ENCODE data around the gene NEDD8.
"Not testable (repeated sequence)": the region's sequence is repeated elsewhere in the genome, so short reads cannot be mapped to it uniquely, and the experiment has no call there.

Gene NEDD8

GRCh38 chr14:24219521-24219920, 12.6 kb downstream of the NEDD8 start:
- DNase-seq, result no peak

- DNase-seq, result no peak
Observed at GRCh38 chr14:24219080-24219479, 13.1 kb downstream of the NEDD8 start.

- DNase-seq, result not testable (repeated sequence)
Observed at GRCh38 chr14:24216876-24217275, 15.3 kb downstream of the NEDD8 start.

- DNase-seq, result no peak
Observed at GRCh38 chr14:24216345-24216699, 15.8 kb downstream of the NEDD8 start.

GRCh38 chr14:24215495-24216344, 16.4 kb downstream of the NEDD8 start, which contains the start of gene MDP1:
TSS of gene MDP1 (minus strand) at chr14:24216066. CDS start at chr14:24215955, 111 bp downstream.
- peak; percentile 92 to 95 (median 94) for DNase-seq

- DNase-seq, result no peak
Observed at GRCh38 chr14:24213866-24214662, 18.1 kb downstream of the NEDD8 start.

GRCh38 chr14:24212924-24213865, 19.0 kb downstream of the NEDD8 start, which contains the start of gene CHMP4A:
TSS of gene CHMP4A (minus strand) at chr14:24213488. CDS start at chr14:24213439, 49 bp downstream.
- peak; percentile 98 to 99 (median 99) for DNase-seq

GRCh38 chr14:24211311-24211710, 20.9 kb downstream of the NEDD8 start:
- DNase-seq, result no peak

- no peak for DNase-seq
Observed at GRCh38 chr14:24207625-24208024, 24.5 kb downstream of the NEDD8 start.

- DNase-seq, result no peak
Observed at GRCh38 chr14:24207104-24207551, 25.0 kb downstream of the NEDD8 start.

GRCh38 chr14:24206260-24207103, 25.7 kb downstream of the NEDD8 start:
- no peak for DNase-seq

- DNase-seq, result no peak
Observed at GRCh38 chr14:24204163-24205146, 27.7 kb downstream of the NEDD8 start.

GRCh38 chr14:24203249-24203886, 28.8 kb downstream of the NEDD8 start:
- DNase-seq, result not testable (repeated sequence)

GRCh38 chr14:24202538-24202937, 29.6 kb downstream of the NEDD8 start:
- DNase-seq, result not testable (repeated sequence)

- no peak for DNase-seq
Observed at GRCh38 chr14:24198814-24199524, 33.2 kb downstream of the NEDD8 start.

GRCh38 chr14:24197056-24197450, 35.1 kb downstream of the NEDD8 start:
- DNase-seq, result no peak

GRCh38 chr14:24196071-24197055, 35.8 kb downstream of the NEDD8 start:
- peak; percentile 32 to 57 (median 54) for DNase-seq

Data from suppressor macrophage (primary cell).